HCT116 (cell line): ENCODE data around the gene ADARB2. TPM values are rescaled to one million over a fixed set of nuclear protein-coding genes. Genes with fewer than 3 reads are reported as not detected.

Experiments used
- ATAC-seq: fragments of 200-7000 bp; cut with Tn5 transposase; 2 replicates; pipeline ENCODE4 v1.9.1; 2020; ENCODE audit warnings: mild to moderate bottlenecking, moderate library complexity
- BruUV-seq: library from RNA; stranded (reverse); fragments of 400-500 nt; replicated peaks from 2 replicates; lab custom pipeline; 2021; lab: Mats Ljungman, UMichigan
- CTCF ChIA-PET: fragments of 300-600 bp; sonication (Branson Sonifier 250); formaldehyde crosslinking; loops from one replicate; lab custom pipeline; 2021; ENCODE audit warnings: antibody characterized with exemption; lab: Charles Lee
- POLR2A ChIA-PET: fragments of 300-600, 350-600 bp; sonication (Branson Sonifier 250); formaldehyde crosslinking; loops from one replicate; lab custom pipeline; 2021; ENCODE audit warnings: antibody characterized with exemption; lab: Charles Lee
- RAD21 ChIA-PET, 2 experiments: fragments of 300-600 bp; sonication (Branson Sonifier 250); formaldehyde crosslinking; loops; one replicate each; lab custom pipeline; 2023; ENCODE audit warnings: low total read pairs in 2 of 2; ENCODE audit not compliant: uncharacterized antibody in 2 of 2, unreplicated experiment in 2 of 2, low non-redundant PET in 1 of 2; lab: Charles Lee
- DNase-seq: peaks from one replicate; pipeline ENCODE4 v3.0.0-alpha.2; 2010; ENCODE audit warnings: low read depth, low spot score
- H2AFZ ChIP-seq: fragments of 200-600 bp; shearing (Covaris generic), sonication (generic); 2 replicates; pipeline ENCODE4 v1.6.1; 2017; ENCODE audit warnings: low read depth, mixed run types, mixed read lengths, antibody characterized with exemption, low read length; ENCODE audit not compliant: poor library complexity, severe bottlenecking
- H3K27ac ChIP-seq: 2 replicates; pipeline ENCODE4 v1.5.1; 2012; ENCODE audit warnings: low read depth, low read length
- H3K27me3 ChIP-seq: fragments of 200-600 bp; sonication (generic); 2 replicates; pipeline ENCODE4 v1.6.1; 2016; ENCODE audit warnings: mixed run types, low read length, mixed read lengths; ENCODE audit not compliant: insufficient read depth
- H3K36me3 ChIP-seq, 2 experiments: fragments of 200-500 bp in 1 of 2; fragments of 200-600 bp in 1 of 2; sonication (Bioruptor generic) in 1 of 2; sonication (generic) in 1 of 2; 2 replicates each; pipeline versions ENCODE4 v1.5.1 to v1.6.1; 2014 to 2016; ENCODE audit warnings: low read length in 2 of 2, inconsistent platforms in 1 of 2, mixed read lengths in 1 of 2, mixed run types in 1 of 2; ENCODE audit not compliant: insufficient read depth in 2 of 2, control insufficient read depth in 1 of 2
- H3K4me1 ChIP-seq, 2 experiments: fragments of 200-600 bp in 1 of 2; sonication (generic) in 1 of 2; 2 replicates each; pipeline versions ENCODE4 v1.5.1 to v1.6.1; 2012 to 2017; ENCODE audit warnings: low read length in 2 of 2, inconsistent platforms in 1 of 2, mild to moderate bottlenecking in 1 of 2, mixed read lengths in 1 of 2, mixed run types in 1 of 2, moderate library complexity in 1 of 2; ENCODE audit not compliant: insufficient read depth in 2 of 2, control insufficient read depth in 1 of 2
- H3K4me2 ChIP-seq: fragments of 200-600 bp; sonication (generic); 2 replicates; pipeline ENCODE4 v1.6.1; 2017; ENCODE audit warnings: mixed run types, low read length, mixed read lengths
- H3K4me3 ChIP-seq, 2 experiments: fragments of 200-600 bp in 1 of 2; sonication (generic) in 1 of 2; replicated peaks in 1 of 2; 2 replicates each; pipeline ENCODE4 v1.5.1; 2011 to 2016; ENCODE audit warnings: low read length in 2 of 2, control low read depth in 1 of 2, low read depth in 1 of 2, mild to moderate bottlenecking in 1 of 2, mixed read lengths in 1 of 2, mixed run types in 1 of 2
- H3K79me2 ChIP-seq: fragments of 200-600 bp; sonication (generic); 2 replicates; pipeline ENCODE4 v1.6.1; 2017; ENCODE audit warnings: mild to moderate bottlenecking, mixed run types, low read length, moderate library complexity, mixed read lengths; ENCODE audit not compliant: insufficient read depth
- H3K9ac ChIP-seq: fragments of 200-600 bp; sonication (generic); 2 replicates; pipeline ENCODE4 v1.6.1; 2016; ENCODE audit warnings: low read length, mixed read lengths
- H3K9me2 ChIP-seq: fragments of 200-600 bp; sonication (generic), shearing (Covaris generic); 2 replicates; pipeline ENCODE4 v1.6.1; 2017; ENCODE audit warnings: mixed run types, mild to moderate bottlenecking, moderate library complexity; ENCODE audit not compliant: insufficient read depth
- H3K9me3 ChIP-seq, 2 experiments: fragments of 200-500 bp in 1 of 2; fragments of 200-600 bp in 1 of 2; sonication (Bioruptor generic) in 1 of 2; sonication (generic) in 1 of 2; 2 replicates each; pipeline ENCODE4 v1.6.1; 2014 to 2017; ENCODE audit warnings: low read length in 2 of 2, mixed read lengths in 2 of 2, inconsistent platforms in 1 of 2, low read depth in 1 of 2, mild to moderate bottlenecking in 1 of 2, mixed run types in 1 of 2, moderate library complexity in 1 of 2; ENCODE audit not compliant: control insufficient read depth in 1 of 2, insufficient read depth in 1 of 2
- H4K20me1 ChIP-seq: fragments of 200-600 bp; sonication (generic), shearing (Covaris generic); 2 replicates; pipeline ENCODE4 v1.6.1; 2017; ENCODE audit warnings: mixed run types, mild to moderate bottlenecking, moderate library complexity; ENCODE audit not compliant: insufficient read depth
- CBX3 ChIP-seq: IDR thresholded peaks from 2 replicates; pipeline ENCODE4 v1.6.1; 2012; ENCODE audit warnings: low read depth
- CEBPB ChIP-seq: IDR thresholded peaks from 2 replicates; pipeline ENCODE4 v1.6.1; 2012; ENCODE audit warnings: low read depth
- FOSL1 ChIP-seq: IDR thresholded peaks from 2 replicates; pipeline ENCODE4 v1.6.1; 2012; ENCODE audit warnings: low read depth
- POLR2A ChIP-seq: IDR thresholded peaks from 2 replicates; pipeline ENCODE4 v1.7.0; 2011; ENCODE audit warnings: borderline replicate concordance; ENCODE audit not compliant: insufficient read depth, insufficient read length; ENCODE audit errors: extremely low read depth
- REST ChIP-seq: IDR thresholded peaks from 2 replicates; pipeline ENCODE4 v1.6.1; 2012; ENCODE audit warnings: low read depth
- SP1 ChIP-seq: IDR thresholded peaks from 2 replicates; pipeline ENCODE4 v1.6.1; 2012; ENCODE audit warnings: low read depth
- TCF7L2 ChIP-seq: IDR thresholded peaks from 2 replicates; pipeline ENCODE4 v1.7.0; 2011; ENCODE audit warnings: borderline replicate concordance, inconsistent platforms; ENCODE audit not compliant: insufficient read depth, insufficient read length; ENCODE audit errors: extremely low read depth
- YY1 ChIP-seq: IDR thresholded peaks from 2 replicates; pipeline ENCODE4 v1.6.1; 2011; ENCODE audit warnings: low read length, low read depth, moderate library complexity, mild to moderate bottlenecking; ENCODE audit not compliant: insufficient replicate concordance; ENCODE audit errors: extremely low read depth
- ZBTB33 ChIP-seq: IDR thresholded peaks from 2 replicates; pipeline ENCODE4 v1.6.1; 2011; ENCODE audit warnings: mild to moderate bottlenecking, low read length, moderate library complexity; ENCODE audit not compliant: insufficient replicate concordance; ENCODE audit errors: extremely low read depth
- ZFX ChIP-seq: fragments of 450-650 bp; IDR thresholded peaks from 2 replicates; pipeline ENCODE4 v1.6.1; 2017
- intact Hi-C: fragments of 100-400 bp; cut with micrococcal nuclease; formaldehyde crosslinking; loops from 2 replicates; pipeline ENCODE4 v1.10.0; 2022
- total RNA-seq: library from RNA; stranded (reverse); gene quantifications from one replicate; pipeline ENCODE4 v1.2.1, GENCODE V29; 2021; ENCODE audit not compliant: unreplicated experiment
- TF ChIP-seq, protein P1 (sequence below), 3 experiments: fragments of 200-600 bp in 1 of 3; sonication (generic) in 1 of 3; IDR thresholded peaks in 2 of 3; conservative IDR thresholded peaks in 1 of 3; 2 replicates each; pipeline ENCODE4 v1.5.1; 2012 to 2017; ENCODE audit warnings: low read depth in 2 of 3, low read length in 2 of 3, antibody characterized with exemption in 1 of 3, borderline replicate concordance in 1 of 3, control low read depth in 1 of 3, mild to moderate bottlenecking in 1 of 3, mixed read lengths in 1 of 3, mixed run types in 1 of 3, moderate library complexity in 1 of 3; ENCODE audit not compliant: insufficient read depth in 1 of 3

Gene ADARB2
- total RNA-seq, 1 experiment from 2014 or later, result not detected

- no peak for TF ChIP-seq REST
- TF ChIP-seq FOSL1, result no peak
- TF ChIP-seq TCF7L2, result no peak
- TF ChIP-seq ZBTB33, result no peak
- TF ChIP-seq CBX3, result no peak
- no peak for TF ChIP-seq YY1
- TF ChIP-seq SP1, result no peak
- no peak for TF ChIP-seq POLR2A
- TF ChIP-seq CEBPB, result no peak
- TF ChIP-seq, protein P1, sequence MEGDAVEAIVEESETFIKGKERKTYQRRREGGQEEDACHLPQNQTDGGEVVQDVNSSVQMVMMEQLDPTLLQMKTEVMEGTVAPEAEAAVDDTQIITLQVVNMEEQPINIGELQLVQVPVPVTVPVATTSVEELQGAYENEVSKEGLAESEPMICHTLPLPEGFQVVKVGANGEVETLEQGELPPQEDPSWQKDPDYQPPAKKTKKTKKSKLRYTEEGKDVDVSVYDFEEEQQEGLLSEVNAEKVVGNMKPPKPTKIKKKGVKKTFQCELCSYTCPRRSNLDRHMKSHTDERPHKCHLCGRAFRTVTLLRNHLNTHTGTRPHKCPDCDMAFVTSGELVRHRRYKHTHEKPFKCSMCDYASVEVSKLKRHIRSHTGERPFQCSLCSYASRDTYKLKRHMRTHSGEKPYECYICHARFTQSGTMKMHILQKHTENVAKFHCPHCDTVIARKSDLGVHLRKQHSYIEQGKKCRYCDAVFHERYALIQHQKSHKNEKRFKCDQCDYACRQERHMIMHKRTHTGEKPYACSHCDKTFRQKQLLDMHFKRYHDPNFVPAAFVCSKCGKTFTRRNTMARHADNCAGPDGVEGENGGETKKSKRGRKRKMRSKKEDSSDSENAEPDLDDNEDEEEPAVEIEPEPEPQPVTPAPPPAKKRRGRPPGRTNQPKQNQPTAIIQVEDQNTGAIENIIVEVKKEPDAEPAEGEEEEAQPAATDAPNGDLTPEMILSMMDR (IDR thresholded peaks at IDR 0.05 in 2 of 3, conservative IDR thresholded peaks at IDR 0.05 in 1 of 3; ENCODE audit: borderline replicate concordance in 1 of 3, insufficient read depth in 1 of 3, low read depth in 2 of 3, low read length in 2 of 3), result no peak
- TF ChIP-seq ZFX, result no peak
- intact Hi-C loops, result loop anchor here (5.0 kb wide), 1 partner anchor 1233 kb away; no protein-coding TSS in a partner anchor
- POLR2A ChIA-PET, result no interaction called here
- Histone ChIP-seq H3K9me3 (no peaks in the 10 kb centered on the region), H3K27me3 (peaks cover 4% of the 10 kb centered on the region; the same call in 1 of the 2 replicates), H3K36me3 (no peaks in the 10 kb centered on the region), H3K79me2 (no peaks in the 10 kb centered on the region), H3K27ac (no peak overlapping the region), H2AFZ (no peak overlapping the region), H3K4me2 (no peak overlapping the region), H3K4me1 (no peaks in the 10 kb centered on the region), H3K4me3 (no peak overlapping the region), H4K20me1 (no peaks in the 10 kb centered on the region), H3K9me2 (no peaks in the 10 kb centered on the region), H3K9ac (no peak overlapping the region)
- CTCF ChIA-PET, result no interaction called here
- RAD21 ChIA-PET, result no interaction called here
- DNase-seq (no peak), ATAC-seq (no peak)
- BruUV-seq, result no TSS peak
Measured at GRCh38 chr10:1638889-1639419, 98.4 kb downstream of the ADARB2 start.
